B cell (primary cell): ENCODE data around the gene SMC4. TPM values are rescaled to one million over a fixed set of nuclear protein-coding genes. Genes with fewer than 3 reads are reported as not detected.

Source experiments
- ATAC-seq: fragments of 200-7000 bp; cut with Tn5 transposase; one replicate; pipeline ENCODE4 v1.10.0; 2021; ENCODE audit warnings: low read depth, mild to moderate bottlenecking, moderate number of reproducible peaks, moderate library complexity
- CTCF ChIA-PET: fragments of 350-600 bp; sonication (Branson Sonifier 250); formaldehyde crosslinking; loops from one replicate; lab custom pipeline; 2021; ENCODE audit warnings: antibody characterized with exemption, inconsistent platforms; lab: Charles Lee
- POLR2A ChIA-PET: fragments of 350-600 bp; sonication (Branson Sonifier 250); formaldehyde crosslinking; loops from one replicate; lab custom pipeline; 2021; ENCODE audit warnings: antibody characterized with exemption; lab: Charles Lee
- DNase-seq: peaks from one replicate; pipeline ENCODE4 v3.0.0; 2013
- H2AFZ ChIP-seq: 2 replicates; pipeline ENCODE4 v1.6.1; 2012; ENCODE audit warnings: mild to moderate bottlenecking, low read depth, low read length; ENCODE audit not compliant: insufficient read depth, poor library complexity, severe bottlenecking
- H3K27ac ChIP-seq, 2 donors: 1 replicate in 1 of 2; 2 replicates in 1 of 2; pipeline ENCODE4 v1.5.1; 2012 to 2013; ENCODE audit warnings: low read length in 2 of 2, mild to moderate bottlenecking in 2 of 2, moderate library complexity in 1 of 2
- H3K27me3 ChIP-seq, 4 experiments: fragments of 200-600 bp in 1 of 4; sonication (generic) in 1 of 4; replicated peaks in 1 of 4; 1 replicate in 2 of 4; 2 replicates in 2 of 4; pipeline versions ENCODE4 v1.6.1 to v1.7.0; 2013 to 2016; ENCODE audit warnings: low read length in 3 of 4, mild to moderate bottlenecking in 2 of 4, mixed read lengths in 1 of 4, moderate library complexity in 1 of 4; ENCODE audit not compliant: insufficient read depth in 4 of 4, control insufficient read depth in 3 of 4; ENCODE audit errors: control extremely low read depth in 1 of 4
- H3K36me3 ChIP-seq, 2 experiments: replicated peaks in 1 of 2; 1 replicate in 1 of 2; 2 replicates in 1 of 2; pipeline versions ENCODE4 v1.6.1 to v1.7.1; 2013; ENCODE audit warnings: low read length in 1 of 2; ENCODE audit not compliant: insufficient read depth in 2 of 2, control insufficient read depth in 1 of 2; ENCODE audit errors: control extremely low read depth in 1 of 2, extremely low read depth in 1 of 2
- H3K4me1 ChIP-seq, 2 donors: fragments of 200-600 bp in 1 of 2; sonication (generic) in 1 of 2; 1 replicate in 1 of 2; 2 replicates in 1 of 2; pipeline versions ENCODE4 v1.5.1 to v1.6.1; 2013 to 2017; ENCODE audit warnings: low read length in 2 of 2; ENCODE audit not compliant: control insufficient read depth in 2 of 2, insufficient read depth in 2 of 2
- H3K4me2 ChIP-seq: replicated peaks from 2 replicates; pipeline ENCODE3; 2012; ENCODE audit warnings: mild to moderate bottlenecking, low read depth, low read length; ENCODE audit not compliant: poor library complexity, severe bottlenecking
- H3K4me3 ChIP-seq, 5 experiments: fragments of 200-600 bp in 1 of 5; sonication (generic) in 1 of 5; 1 replicate in 3 of 5; 2 replicates in 2 of 5; pipeline versions ENCODE4 v1.5.1 to v1.7.0; 2011 to 2016; ENCODE audit warnings: low read length in 4 of 5, mild to moderate bottlenecking in 4 of 5, low read depth in 2 of 5, control low read depth in 1 of 5, moderate library complexity in 1 of 5; ENCODE audit not compliant: insufficient read depth in 1 of 5; ENCODE audit errors: control extremely low read depth in 1 of 5, extremely low read depth in 1 of 5
- H3K79me2 ChIP-seq: fragments of 200-600 bp; sonication (generic); one replicate; pipeline ENCODE4 v1.6.0; 2016; ENCODE audit warnings: low read length; ENCODE audit not compliant: control insufficient read depth, insufficient read depth
- H3K9ac ChIP-seq: fragments of 200-600 bp; sonication (generic); 2 replicates; pipeline ENCODE4 v1.6.1; 2017; ENCODE audit warnings: mild to moderate bottlenecking, low read length, moderate library complexity
- H3K9me3 ChIP-seq, 3 donors: one replicate each; pipeline versions ENCODE4 v1.6.1 to v1.7.1; 2013; ENCODE audit warnings: low read length in 2 of 3; ENCODE audit not compliant: control insufficient read depth in 2 of 3, insufficient read depth in 1 of 3; ENCODE audit errors: control extremely low read depth in 1 of 3
- H4K20me1 ChIP-seq: 2 replicates; pipeline ENCODE4 v1.6.0; 2012; ENCODE audit warnings: mild to moderate bottlenecking, low read length; ENCODE audit not compliant: insufficient read depth, control insufficient read depth, poor library complexity, severe bottlenecking
- H3K27ac Mint-ChIP-seq: one replicate; pipeline ENCODE4 v1.8.0; 2021; ENCODE audit warnings: mixed read lengths
- H3K27me3 Mint-ChIP-seq: one replicate; pipeline ENCODE4 v1.8.0; 2021; ENCODE audit warnings: mixed read lengths
- H3K4me1 Mint-ChIP-seq: one replicate; pipeline ENCODE4 v1.8.0; 2021; ENCODE audit warnings: mixed read lengths
- H3K4me3 Mint-ChIP-seq: one replicate; pipeline ENCODE4 v1.8.0; 2021; ENCODE audit warnings: mixed read lengths
- H3K9me3 Mint-ChIP-seq: one replicate; pipeline ENCODE4 v1.8.0; 2022; ENCODE audit warnings: mixed read lengths; ENCODE audit not compliant: insufficient read depth
- EZH2 ChIP-seq: IDR thresholded peaks from 2 replicates; pipeline ENCODE4 v1.6.1; 2012; ENCODE audit warnings: borderline replicate concordance, low read depth, mild to moderate bottlenecking, moderate library complexity, low read length; ENCODE audit not compliant: insufficient read depth, poor library complexity, severe bottlenecking
- WGBS: methylation state at CpG from one replicate; pipeline ENCODE4 v1.1.5; 2013; ENCODE audit warnings: missing lambda C conversion rate; ENCODE audit not compliant: insufficient coverage; 5-methylcytosine and 5-hydroxymethylcytosine counted together
- intact Hi-C: fragments of 100-400 bp; cut with micrococcal nuclease; formaldehyde crosslinking; loops from one replicate; pipeline ENCODE4 v1.10.0; 2022
- polyA plus RNA-seq: library from polyadenylated mRNA; depleted of rRNA; stranded (reverse); fragments of >200 nt; gene quantifications from 2 replicates; pipeline ENCODE4 v1.2.3, GENCODE V29; 2012
- total RNA-seq, 2 donors: library from RNA; stranded (reverse); fragments of 120-200 nt in 1 of 2; gene quantifications; 1 replicate in 1 of 2; 2 replicates in 1 of 2; pipeline versions ENCODE4 v1.2.3 to v1.2.4, GENCODE V29; 2013 to 2022
- TF ChIP-seq, protein P1 (sequence below): fragments of 200-600 bp; IDR thresholded peaks from one replicate; pipeline ENCODE4 v1.8.0; 2022; ENCODE audit warnings: antibody characterized with exemption, mild to moderate bottlenecking

Gene SMC4
- total and polyA plus RNA-seq, 2 donors (not counting 1 experiment from before 2014, with no cell fraction given), result 12.4 to 55.1 TPM

DNA sequence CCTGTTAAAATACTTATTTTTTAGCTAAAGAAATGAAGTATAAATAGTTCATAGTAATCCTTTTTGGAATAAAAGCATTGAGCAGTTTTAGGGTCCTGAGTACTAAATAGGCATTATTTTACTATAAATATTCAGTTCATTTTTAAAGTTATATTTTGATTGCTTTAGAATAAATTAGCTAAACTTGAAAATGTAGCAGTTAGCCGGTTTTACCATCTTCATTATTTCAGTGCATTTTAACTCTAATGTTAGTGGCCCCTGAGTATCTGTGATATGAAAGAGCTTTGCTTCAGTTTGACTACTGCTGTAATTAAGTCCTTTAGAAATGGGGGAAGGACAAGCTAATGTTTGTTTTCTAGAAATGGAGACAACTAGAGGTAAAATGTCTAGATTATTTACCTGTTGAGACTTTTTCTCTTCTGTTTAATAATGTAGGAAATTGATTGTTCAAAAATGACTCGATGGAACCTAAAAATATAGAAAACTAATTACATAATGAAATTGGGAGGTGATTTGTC, 3.6 kb downstream of the SMC4 start:
- peak overlapping the region; percentile 98 for H3K4me3 Mint-ChIP-seq
- peaks cover 39% of the 10 kb centered on the region for H3K4me1 Mint-ChIP-seq
- Histone ChIP-seq H2AFZ (no peak overlapping the region), H3K27me3 (peaks cover 0 to 25% (median 7%) of the 10 kb centered on the region in 4 experiments), H3K4me1 (peaks cover 25 to 43% of the 10 kb centered on the region in 2 donors), H3K79me2 (peaks cover 78% of the 10 kb centered on the region), H3K9me3 (no peaks in the 10 kb centered on the region), H3K36me3 (peaks cover 0 to 1% of the 10 kb centered on the region in 2 experiments), H3K4me3 (peak overlapping the region in 1 of 5 experiments; percentile 15), H3K9ac (no peak overlapping the region), H4K20me1 (peaks cover 33% of the 10 kb centered on the region), H3K27ac (no peak overlapping the region), H3K4me2 (peak overlapping the region; percentile 93)
- ATAC-seq (no peak), DNase-seq (no peak)
- no peak for TF ChIP-seq EZH2
- TF ChIP-seq, protein P1, sequence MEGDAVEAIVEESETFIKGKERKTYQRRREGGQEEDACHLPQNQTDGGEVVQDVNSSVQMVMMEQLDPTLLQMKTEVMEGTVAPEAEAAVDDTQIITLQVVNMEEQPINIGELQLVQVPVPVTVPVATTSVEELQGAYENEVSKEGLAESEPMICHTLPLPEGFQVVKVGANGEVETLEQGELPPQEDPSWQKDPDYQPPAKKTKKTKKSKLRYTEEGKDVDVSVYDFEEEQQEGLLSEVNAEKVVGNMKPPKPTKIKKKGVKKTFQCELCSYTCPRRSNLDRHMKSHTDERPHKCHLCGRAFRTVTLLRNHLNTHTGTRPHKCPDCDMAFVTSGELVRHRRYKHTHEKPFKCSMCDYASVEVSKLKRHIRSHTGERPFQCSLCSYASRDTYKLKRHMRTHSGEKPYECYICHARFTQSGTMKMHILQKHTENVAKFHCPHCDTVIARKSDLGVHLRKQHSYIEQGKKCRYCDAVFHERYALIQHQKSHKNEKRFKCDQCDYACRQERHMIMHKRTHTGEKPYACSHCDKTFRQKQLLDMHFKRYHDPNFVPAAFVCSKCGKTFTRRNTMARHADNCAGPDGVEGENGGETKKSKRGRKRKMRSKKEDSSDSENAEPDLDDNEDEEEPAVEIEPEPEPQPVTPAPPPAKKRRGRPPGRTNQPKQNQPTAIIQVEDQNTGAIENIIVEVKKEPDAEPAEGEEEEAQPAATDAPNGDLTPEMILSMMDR, result no peak
- H3K27ac Mint-ChIP-seq, result no peak overlapping the region
- H3K27me3 Mint-ChIP-seq, result no peaks in the 10 kb centered on the region
- intact Hi-C loops, result loop anchor here (10.0 kb wide), 1 partner anchor 178 kb away; the partner anchor contains the start of gene C3orf80
- H3K9me3 Mint-ChIP-seq, result no peaks in the 10 kb centered on the region
- POLR2A ChIA-PET, result no interaction called here
- CTCF ChIA-PET, result interaction anchor here (1.0 kb wide), 1 partner anchor 10 kb away, joined by 4 read pairs; no protein-coding TSS in a partner anchor
- no CpG with 5 or more reads among the region's 2 CpGs for WGBS

- intact Hi-C loops, result loop anchor here (10.0 kb wide), 1 partner anchor 179 kb away; the partner anchor contains the start of gene C3orf80
- Mint-ChIP-seq H3K4me3 (peak overlapping the region; percentile 70), H3K27ac (no peak overlapping the region), H3K27me3 (no peaks in the 10 kb centered on the region), H3K9me3 (no peaks in the 10 kb centered on the region), H3K4me1 (peaks cover 32% of the 10 kb centered on the region)
- Histone ChIP-seq H2AFZ (no peak overlapping the region), H3K27me3 (peaks cover 0 to 25% (median 7%) of the 10 kb centered on the region in 4 experiments), H3K4me1 (peaks cover 19 to 37% of the 10 kb centered on the region in 2 donors), H3K79me2 (peaks cover 70% of the 10 kb centered on the region), H3K36me3 (peaks cover 1 to 2% of the 10 kb centered on the region in 2 experiments), H3K27ac (no peak overlapping the region), H3K9ac (no peak overlapping the region), H4K20me1 (peaks cover 33% of the 10 kb centered on the region), H3K4me2 (peak overlapping the region; percentile 93), H3K4me3 (peak overlapping the region in 1 of 5 experiments; percentile 15), H3K9me3 (no peaks in the 10 kb centered on the region)
- 40% methylated on average over 3 of the region's 7 CpGs for WGBS
- ChIA-PET POLR2A (no interaction called here), CTCF (interaction anchor here (1.0 kb wide), 1 partner anchor 9 kb away, joined by 4 read pairs; no protein-coding TSS in a partner anchor)
- no peak for TF ChIP-seq EZH2
- TF ChIP-seq, protein P1, result no peak
- ATAC-seq (no peak), DNase-seq (no peak)
Observed at GRCh38 chr3:160403796-160404470, 4.5 kb downstream of the SMC4 start.
